ENCODE measurements around the gene CD38. TPM values are rescaled to one million over a fixed set of nuclear protein-coding genes. Genes with fewer than 3 reads are reported as not detected.

The CD38 gene
- total and polyA plus RNA-seq, 2 of the 13 experiments (the other 11 are each of a cell fraction or from before 2014, with no cell fraction given), result not detected

DNA sequence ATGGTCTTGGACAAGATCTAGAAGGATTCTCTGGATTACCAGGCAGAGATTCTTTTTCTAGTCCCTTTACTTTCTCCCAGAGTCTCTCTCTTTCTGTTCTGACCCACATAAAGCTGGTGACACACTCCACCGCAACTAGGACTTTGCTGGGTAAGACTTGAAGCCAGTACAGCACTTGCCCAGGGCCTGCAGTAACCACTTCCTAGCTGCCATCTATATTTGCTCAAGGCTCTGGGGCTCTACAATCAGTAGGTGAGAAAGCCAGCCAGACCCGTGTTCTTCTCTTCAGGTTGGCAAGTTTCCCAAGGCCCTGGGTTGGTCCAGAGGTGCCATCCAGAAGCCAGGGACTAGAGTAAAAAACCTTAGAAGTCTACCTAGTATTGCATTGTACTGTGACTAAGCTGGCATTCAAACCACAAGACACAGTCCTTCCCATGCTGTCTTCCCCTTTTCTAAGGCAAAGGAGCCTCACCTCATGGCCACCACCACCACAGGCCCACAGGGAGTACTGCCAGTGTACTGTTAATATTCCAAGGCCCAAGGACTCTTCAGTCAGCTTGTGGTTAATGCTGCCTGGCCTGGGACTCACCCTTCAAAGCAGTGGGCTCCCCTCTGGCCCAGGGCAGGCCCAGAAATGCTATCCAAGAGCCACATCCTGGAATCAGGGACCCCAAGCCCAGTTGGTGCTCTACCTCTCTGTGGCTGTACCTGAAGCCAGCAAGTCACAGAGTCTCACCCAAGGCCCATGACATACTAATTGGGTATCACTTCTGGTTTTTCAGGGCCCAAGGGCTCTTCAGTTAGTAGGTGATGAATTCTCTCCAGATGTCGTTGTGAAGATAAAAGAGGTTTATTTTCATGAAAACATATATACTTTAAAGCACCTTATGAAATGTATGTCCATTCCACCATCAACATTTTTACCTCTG lies 54.7 kb downstream of the CD38 start (continued):
- no peak for TF ChIP-seq UBTF (CRISPR knock-in tag; IDR thresholded peaks at IDR 0.05)

DNA sequence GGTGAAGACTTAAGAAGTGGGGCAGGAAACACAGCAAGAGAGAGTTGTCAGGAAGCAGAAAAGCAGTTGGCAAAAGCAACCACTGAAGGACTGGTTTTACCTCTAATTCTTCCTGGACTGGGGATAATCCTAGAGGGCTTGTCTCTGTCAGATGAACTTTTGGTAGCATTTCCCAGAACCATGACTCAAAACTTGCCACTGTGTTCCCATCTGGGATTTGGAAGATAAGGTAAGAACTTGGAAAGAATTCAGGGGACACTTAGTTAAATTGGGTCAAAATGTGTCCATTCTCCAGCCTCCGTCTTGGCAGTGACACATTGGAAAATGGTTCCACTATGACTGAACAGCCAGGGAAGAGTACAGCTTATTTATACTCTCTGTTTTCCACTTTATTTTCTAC lies 55.7 kb downstream of the CD38 start:
- Histone ChIP-seq H3K4me3 (replicated peaks in 1 of 3; ENCODE audit: insufficient read depth in 1 of 3, low read depth in 2 of 3, low read length in 3 of 3) (no peak overlapping the region), H3K4me1 (ENCODE audit: insufficient read depth, low read length) (no peaks in the 10 kb centered on the region), H3K79me2 (ENCODE audit: insufficient read depth, low read length) (no peaks in the 10 kb centered on the region), H3K4me2 (ENCODE audit: low read depth, low read length) (no peak overlapping the region), H2AFZ (ENCODE audit: low read length) (no peak overlapping the region), H4K20me1 (ENCODE audit: insufficient read depth, low read length) (no peaks in the 10 kb centered on the region), H3K27ac (ENCODE audit: extremely low read length, insufficient read depth, low read length) (no peak overlapping the region), H3K9ac (ENCODE audit: insufficient read depth, low read depth, low read length) (no peak overlapping the region), H3K9me3 (ENCODE audit: low read length) (no peaks in the 10 kb centered on the region), H3K27me3 (ENCODE audit: control insufficient read depth in 1 of 2, insufficient read depth in 2 of 2, low read length in 2 of 2) (no peaks in the 10 kb centered on the region), H3K36me3 (replicated peaks in 1 of 2; ENCODE audit: control insufficient read depth in 1 of 2, insufficient read depth in 2 of 2, low read length in 2 of 2) (no peaks in the 10 kb centered on the region)
- TF ChIP-seq ZNF260 (CRISPR knock-in tag; IDR thresholded peaks at IDR 0.05; ENCODE audit: borderline replicate concordance, low read depth), result no peak
- TF ChIP-seq MAFF (IDR thresholded peaks at IDR 0.05; ENCODE audit: low read depth, low read length), result no peak
- intact Hi-C loops (cut with micrococcal nuclease; ENCODE audit: unreplicated experiment), result no loop called here
- no peak for DNase-seq (ENCODE audit: low spot score)
- POLR2A ChIA-PET, result no interaction called here
- CTCF ChIA-PET (ENCODE audit: low intra/inter-chr PET ratio, low total read pairs), result no interaction called here
- no peak for FAIRE-seq
- ATAC-seq, result no peak
- WGBS (ENCODE audit: low lambda C conversion rate), result 35% methylated on average over 1 of the region's 1 CpG
- no TSS peak for BruUV-seq (replicated peaks)
- in situ Hi-C loops (cut with HindIII; ENCODE audit: extremely low pct_ligation_motif_present, low pct_unique_long_range_greater_than_20kb), result no loop called here
